B cell (primary cell): ENCODE measurements around the gene UBD.

ENCODE experiments used
- CTCF ChIP-seq: fragments of 200-600 bp; IDR thresholded peaks from one replicate; pipeline ENCODE4 v1.8.0; 2022; ENCODE audit warnings: antibody characterized with exemption, mild to moderate bottlenecking
- EZH2 ChIP-seq: IDR thresholded peaks from 2 replicates; pipeline ENCODE4 v1.6.1; 2012; ENCODE audit warnings: borderline replicate concordance, low read depth, mild to moderate bottlenecking, moderate library complexity, low read length; ENCODE audit not compliant: insufficient read depth, poor library complexity, severe bottlenecking

DNA sequence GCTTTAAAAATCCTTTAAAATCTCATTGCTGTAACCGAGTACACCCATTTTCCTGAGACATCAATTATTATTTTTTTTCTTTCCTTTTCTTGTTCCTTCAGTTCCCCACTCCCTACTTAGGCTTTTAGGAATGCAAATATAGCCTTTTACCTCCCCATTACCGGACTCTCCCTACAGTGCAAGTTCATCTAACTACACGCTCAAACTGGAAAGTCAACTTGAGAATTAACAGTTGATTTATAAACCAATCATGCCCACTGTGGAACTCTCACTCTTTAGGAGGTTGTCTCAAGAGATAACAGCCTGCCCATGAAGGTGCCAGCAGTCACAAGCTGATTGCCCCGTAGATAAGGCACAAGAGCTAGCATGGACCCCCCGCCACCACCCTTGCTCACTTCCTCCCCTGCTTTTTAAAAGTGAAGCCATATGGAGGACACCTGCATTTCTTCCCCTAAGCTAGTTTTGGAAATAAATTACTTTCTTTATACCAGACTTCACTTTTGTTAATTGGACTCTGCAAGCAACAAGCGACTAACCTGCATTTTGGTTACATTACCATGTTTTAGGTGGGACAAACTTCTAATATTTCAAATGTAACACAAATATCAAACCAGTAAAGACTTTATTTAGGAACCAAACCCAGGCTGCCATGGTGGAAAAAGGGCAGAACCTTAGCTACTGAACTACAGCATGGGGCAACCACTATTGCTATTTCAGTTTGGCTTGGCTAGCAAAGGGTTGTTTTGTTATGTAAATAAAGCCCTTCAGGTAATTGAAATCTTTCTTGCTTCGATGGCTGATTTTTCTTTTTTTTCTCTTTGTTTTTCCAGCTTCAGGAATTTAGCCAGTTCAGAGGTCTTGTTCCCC, 34.9 kb downstream of the UBD start:
- TF ChIP-seq CTCF: no peak
- TF ChIP-seq EZH2: no peak
